Measurements from ENCODE around the gene TTC7B.

Gene TTC7B

DNA sequence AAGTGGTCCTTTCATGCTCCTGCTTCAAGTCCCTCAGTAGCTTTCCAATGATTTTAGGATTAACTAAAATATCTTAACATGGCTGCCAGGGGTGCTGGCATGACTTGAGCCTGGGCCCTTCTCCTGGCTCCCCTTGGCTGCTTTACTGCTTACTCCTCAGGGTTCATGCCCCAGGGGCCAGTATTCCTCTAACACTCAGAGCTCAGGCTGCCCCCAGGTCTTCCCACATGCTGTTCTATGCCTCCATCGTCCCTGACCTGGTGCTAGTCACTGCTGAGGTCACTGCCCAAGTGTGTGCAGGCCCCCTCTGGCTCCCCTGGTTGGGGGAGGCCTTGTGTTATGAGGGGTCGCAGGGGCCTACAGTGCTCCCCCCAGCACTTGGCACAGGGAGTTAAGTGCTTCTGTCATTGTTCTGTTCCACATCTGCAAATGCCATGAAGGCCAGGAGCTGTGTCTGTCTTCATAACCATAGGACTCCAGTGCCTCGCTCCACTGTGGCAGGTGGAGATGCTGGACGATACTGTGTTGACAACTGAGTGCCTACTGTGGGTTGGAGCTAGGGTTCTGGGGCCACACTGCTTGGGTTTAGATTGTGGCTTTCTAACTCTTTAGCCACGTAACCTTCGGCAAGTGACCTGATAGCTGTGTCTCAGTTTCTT, 228.8 kb downstream of the TTC7B start:
- DNase-seq, result no peak

GRCh38 chr14:90585106-90585505, 231.1 kb downstream of the TTC7B start:
- no peak for DNase-seq

- no peak for DNase-seq
Measured at GRCh38 chr14:90583916-90584605, 232.2 kb downstream of the TTC7B start.

- no peak for DNase-seq
Measured at GRCh38 chr14:90583427-90583826, 232.8 kb downstream of the TTC7B start.

DNA sequence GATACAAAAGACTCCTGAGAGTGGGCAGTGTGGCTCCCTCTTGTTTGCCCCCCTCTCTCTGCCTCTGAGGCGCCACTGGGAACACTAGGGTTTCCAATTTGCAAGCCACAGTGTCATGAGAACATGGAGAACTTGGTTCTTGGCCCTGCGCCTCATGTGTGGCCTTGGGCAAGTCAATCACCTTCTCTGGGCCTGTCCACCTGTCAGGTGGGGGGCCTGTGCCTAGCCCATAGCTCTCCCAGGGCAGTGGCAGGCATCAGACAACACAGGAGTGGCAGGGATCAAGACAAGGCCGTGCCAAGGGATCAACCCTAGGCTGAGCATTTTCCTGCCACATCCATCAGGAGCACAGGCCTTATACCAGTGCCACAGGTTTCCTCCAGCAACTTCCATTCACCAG, 234.1 kb downstream of the TTC7B start:
- no peak for DNase-seq

DNA sequence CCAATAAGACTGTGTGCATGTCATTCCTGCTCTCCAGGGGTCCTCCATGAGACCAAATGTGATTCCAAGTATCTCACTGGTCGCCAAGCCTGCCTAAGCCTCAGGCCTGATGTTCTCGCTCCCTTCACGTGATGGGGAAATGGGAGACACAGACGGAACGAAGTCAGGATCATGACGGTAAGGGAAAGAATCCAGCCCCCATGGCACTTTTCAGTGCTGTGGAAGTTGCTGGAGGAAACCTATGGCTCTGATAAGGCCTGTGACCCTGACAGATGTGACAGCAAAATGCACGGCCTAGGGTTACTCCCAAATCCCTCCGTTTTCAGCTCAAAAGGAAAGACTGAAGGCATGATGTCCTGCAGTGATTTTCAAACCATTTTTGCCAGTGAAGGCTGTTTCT, 234.5 kb downstream of the TTC7B start:
- DNase-seq, result no peak

- no peak for DNase-seq
Measured at GRCh38 chr14:90580377-90581335, 235.6 kb downstream of the TTC7B start.

DNA sequence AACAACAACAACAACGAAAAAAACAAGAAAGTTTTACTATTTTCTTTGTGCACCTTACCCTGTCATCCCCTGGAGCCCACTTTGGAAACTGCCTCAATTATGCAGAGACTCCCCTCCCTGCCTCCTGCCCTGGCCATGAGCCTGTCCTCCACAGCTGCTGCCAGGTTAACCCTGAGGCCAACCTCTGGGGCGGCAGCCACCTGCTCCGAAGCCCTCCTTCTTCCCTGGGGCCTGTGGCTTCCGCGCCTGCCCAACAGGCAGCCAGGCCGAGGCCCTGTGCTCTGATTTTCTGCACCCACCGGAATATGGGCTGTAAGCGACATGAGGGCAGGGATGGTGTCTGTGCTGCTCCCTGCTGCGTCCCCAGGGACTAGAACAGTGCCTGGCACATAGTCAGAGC, 236.4 kb downstream of the TTC7B start:
- DNase-seq, result no peak

DNA sequence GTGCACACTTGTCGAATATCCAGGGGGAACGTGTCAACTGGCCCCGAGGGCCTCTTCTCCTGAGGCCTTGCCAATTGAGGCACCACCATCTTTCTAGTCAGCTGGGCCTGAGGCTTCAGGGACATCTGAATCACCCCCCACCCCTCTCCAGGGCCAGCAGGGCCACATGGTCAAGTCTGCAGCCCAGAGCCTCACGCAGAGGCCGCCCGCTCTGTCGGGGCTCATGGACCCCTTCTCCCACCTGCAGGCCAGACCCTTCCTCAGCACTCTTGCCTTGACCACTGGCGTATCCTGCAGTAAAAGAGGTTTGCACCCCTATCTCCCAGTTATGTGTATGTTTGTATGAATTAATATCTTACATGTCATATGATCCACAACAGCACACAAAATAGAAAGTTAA, 237.1 kb downstream of the TTC7B start:
- DNase-seq, result no peak

DNA sequence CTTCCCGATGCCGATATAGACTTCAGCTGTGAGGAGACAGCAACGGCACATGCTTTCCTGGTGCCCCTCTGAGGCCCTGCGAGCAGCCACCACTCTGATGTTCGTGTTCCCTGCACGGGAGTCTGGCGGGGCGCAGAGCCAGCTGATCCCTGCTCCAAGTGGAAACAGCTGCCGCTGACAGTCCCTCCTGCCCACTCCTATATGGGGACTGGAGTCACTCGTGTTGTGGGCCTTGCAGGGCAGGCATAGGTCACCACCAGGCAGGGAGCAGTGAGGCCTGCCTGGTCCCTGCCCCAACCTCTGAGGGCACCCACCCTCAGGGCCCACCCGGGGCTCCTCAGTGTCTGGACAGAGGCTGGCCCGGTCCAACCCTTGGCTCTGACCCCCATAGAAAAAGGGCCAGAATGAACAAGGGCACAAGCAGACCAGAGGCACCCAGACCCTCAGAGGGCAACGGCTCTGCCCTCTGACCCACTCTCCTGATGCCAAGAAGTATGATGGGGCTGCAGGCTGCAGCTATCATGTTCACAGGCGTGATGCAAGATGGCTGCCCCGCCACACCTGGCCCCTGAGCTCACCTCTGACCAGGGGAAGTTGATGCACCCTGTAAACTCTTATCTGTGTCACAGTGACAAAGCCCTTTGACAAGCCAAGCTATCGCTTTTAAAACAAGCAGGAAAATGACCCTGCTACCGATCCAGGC, 237.8 kb downstream of the TTC7B start:
- no peak for DNase-seq

- DNase-seq, result no peak
Measured at GRCh38 chr14:90577661-90578282, 238.5 kb downstream of the TTC7B start.

GRCh38 chr14:90576981-90577660, 239.1 kb downstream of the TTC7B start:
- DNase-seq, result no peak

DNA sequence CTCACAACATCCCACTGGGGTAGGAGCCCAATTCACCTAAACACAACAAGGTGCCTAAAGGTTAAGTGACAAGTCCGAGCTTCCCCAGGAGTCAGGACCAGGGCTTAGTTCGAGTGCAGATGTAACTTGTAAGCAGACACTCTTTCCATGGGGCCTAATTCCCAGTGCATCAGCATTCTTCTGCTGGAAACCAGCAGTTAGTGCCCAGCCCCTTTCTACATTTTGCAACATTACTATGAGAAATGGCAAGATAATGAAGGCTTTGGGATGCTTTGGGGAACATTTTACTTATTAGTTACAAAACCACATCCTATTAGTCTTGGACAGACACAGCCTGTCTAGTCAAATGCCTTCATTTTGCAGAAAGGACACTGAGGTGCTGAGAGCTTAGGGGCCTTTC, 239.6 kb downstream of the TTC7B start:
- DNase-seq, result no peak

DNA sequence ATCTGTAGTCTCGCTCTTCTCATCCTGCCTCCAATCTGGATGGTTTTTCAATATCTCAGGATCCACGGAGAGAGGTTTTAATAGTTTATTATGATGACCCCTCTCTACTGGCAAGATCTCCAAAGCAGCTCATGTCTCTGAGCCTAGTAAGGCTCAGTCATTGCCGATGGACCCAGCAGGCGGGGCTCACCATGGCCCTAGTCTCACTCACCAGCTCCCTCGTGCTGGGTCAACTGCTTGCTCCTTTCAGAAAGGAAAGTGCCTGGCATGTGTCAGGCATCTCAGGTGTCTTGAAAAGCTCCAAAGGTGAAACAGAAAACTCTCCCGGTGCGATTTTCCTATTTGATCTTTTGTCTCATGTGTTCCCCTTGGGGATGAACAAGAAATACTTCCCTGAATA, 240.4 kb downstream of the TTC7B start:
- no peak for DNase-seq

GRCh38 chr14:90575336-90575735, 240.9 kb downstream of the TTC7B start:
- DNase-seq, result no peak

DNA sequence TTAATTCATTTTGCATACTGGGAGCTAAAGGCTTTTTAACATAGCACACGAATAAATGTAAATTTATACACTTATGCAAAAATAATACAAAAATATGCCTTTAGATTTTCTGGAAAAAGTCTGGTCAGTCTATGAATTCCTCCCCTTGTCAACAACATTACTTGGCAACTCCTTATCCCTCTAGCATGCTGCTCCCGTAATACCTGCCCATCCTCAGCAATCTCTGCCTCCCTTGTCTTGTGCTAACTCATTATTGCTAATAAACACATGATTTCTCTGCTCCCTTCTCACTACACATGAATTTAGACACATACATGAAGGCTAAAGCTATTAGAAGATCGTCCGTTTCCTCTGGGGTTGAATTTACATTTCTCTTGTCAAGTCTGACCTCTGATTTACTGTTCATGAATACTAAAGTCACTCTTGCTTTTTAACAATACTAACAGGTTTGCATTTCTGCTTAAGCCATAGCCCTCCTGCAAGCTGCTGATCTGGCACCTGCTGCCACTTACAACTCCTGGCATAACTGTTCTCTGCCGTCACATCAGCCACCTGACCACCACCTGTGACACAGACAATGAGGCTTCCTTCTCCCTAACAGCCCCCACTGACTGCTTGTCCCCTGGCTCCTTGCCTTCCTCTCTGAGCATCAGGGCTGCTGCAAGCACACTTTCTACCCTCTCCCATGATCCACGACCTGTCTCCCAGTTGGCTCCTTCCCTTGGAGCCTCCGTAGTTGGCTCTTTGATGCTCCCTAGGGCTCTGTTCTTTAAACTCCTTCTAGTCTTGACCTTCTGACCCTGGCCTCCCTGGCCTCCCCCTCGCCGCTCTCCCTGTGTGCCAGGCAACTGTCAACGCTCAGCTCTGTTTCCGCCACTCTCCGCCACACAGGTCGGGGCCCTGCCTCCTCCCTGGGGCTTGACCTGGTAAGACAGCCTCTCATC, 241.8 kb downstream of the TTC7B start:
- DNase-seq, result peak; percentile 55 to 76

DNA sequence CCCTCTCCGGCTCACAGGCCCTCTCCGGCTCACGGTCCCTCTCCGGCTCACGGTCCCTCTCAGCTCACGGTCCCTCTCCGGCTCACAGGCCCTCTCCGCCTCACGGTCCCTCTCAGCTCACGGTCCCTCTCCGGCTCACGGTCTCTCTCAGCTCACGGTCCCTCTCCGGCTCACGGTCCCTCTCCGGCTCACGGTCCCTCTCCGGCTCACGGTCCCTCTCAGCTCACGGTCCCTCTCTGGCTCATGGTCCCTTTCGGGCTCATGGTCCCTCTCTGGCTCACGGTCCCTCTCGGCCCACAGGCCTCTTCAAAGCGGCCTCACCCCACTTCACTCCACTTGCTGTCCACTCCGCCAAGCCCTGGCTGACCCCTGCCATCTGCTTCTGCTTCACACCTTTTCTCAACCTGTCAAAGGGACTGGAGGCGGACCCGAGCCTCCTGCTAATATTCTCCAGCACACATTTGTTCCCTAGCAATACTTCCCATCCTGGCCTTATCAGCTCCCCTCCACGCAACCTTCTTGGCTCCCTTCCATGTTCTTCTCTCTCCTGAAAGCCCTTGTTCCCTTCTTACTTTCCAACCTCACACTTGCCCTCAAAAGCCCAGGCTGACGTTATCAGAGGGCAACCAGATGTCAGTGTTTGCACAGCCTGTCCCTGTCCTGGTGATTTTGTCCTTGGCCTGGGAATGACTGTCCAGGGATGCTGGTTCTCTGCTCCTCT, 242.7 kb downstream of the TTC7B start:
- DNase-seq, result no peak

- no peak for DNase-seq
Measured at GRCh38 chr14:90572441-90573150, 243.6 kb downstream of the TTC7B start.

Data from NCI-H187 (cell line).